Lower leg skin (tissue), 3 donors: ENCODE data around the gene ERFL.

ENCODE experiments used
- POLR2A ChIP-seq, 2 donors: fragments of 450-650 bp; IDR thresholded peaks; one replicate each; pipeline ENCODE4 v1.6.1; 2016 to 2017; ENCODE audit warnings: antibody characterized with exemption in 2 of 2, mild to moderate bottlenecking in 1 of 2, moderate library complexity in 1 of 2
- TF ChIP-seq, protein P1 (sequence below), 3 donors: fragments of 450-650 bp; IDR thresholded peaks; one replicate each; pipeline ENCODE4 v1.5.1; 2016; ENCODE audit warnings: antibody characterized with exemption in 3 of 3, mild to moderate bottlenecking in 3 of 3, moderate library complexity in 2 of 3

DNA sequence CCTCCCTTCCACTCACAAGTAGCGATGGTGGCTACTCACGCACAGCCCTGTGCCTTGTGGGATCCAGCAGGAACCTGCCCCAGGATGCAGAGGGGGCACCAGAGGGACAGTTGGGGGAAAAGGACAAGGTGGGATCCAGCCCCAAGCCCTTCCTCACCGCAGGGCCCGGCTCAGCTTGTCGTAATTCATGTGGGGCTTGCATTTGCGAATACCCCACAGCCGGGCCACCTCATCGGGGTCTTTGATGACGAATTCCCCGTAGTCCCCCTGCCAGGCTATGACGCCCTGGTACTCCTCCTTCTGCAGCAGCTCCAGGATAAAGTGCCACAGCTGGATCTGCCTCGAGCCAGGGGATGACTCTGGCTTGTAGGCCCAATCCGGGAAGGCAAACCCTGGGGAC is 18.5 kb downstream of the ERFL start:
- TF ChIP-seq, protein P1, sequence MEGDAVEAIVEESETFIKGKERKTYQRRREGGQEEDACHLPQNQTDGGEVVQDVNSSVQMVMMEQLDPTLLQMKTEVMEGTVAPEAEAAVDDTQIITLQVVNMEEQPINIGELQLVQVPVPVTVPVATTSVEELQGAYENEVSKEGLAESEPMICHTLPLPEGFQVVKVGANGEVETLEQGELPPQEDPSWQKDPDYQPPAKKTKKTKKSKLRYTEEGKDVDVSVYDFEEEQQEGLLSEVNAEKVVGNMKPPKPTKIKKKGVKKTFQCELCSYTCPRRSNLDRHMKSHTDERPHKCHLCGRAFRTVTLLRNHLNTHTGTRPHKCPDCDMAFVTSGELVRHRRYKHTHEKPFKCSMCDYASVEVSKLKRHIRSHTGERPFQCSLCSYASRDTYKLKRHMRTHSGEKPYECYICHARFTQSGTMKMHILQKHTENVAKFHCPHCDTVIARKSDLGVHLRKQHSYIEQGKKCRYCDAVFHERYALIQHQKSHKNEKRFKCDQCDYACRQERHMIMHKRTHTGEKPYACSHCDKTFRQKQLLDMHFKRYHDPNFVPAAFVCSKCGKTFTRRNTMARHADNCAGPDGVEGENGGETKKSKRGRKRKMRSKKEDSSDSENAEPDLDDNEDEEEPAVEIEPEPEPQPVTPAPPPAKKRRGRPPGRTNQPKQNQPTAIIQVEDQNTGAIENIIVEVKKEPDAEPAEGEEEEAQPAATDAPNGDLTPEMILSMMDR (IDR thresholded peaks at IDR 0.05): no peak
- TF ChIP-seq POLR2A (IDR thresholded peaks at IDR 0.05): no peak
